H1 (cell line): ENCODE data around the gene WWC1.

Source experiments
- ATF2 ChIP-seq: IDR thresholded peaks from 2 replicates; pipeline ENCODE4 v1.6.1; 2012; ENCODE audit warnings: low read length, inconsistent platforms
- CEBPB ChIP-seq: IDR thresholded peaks from 2 replicates; pipeline ENCODE4 v1.6.1; 2012; ENCODE audit warnings: low read depth, low read length
- CTCF ChIP-seq, 3 experiments: IDR thresholded peaks; 1 replicate in 2 of 3; 2 replicates in 1 of 3; pipeline versions ENCODE4 v1.5.1 to v1.6.1; 2011; ENCODE audit warnings: low read length in 3 of 3, mild to moderate bottlenecking in 3 of 3, inconsistent platforms in 2 of 3, low read depth in 1 of 3, moderate library complexity in 1 of 3; ENCODE audit not compliant: insufficient read depth in 1 of 3; ENCODE audit errors: control extremely low read depth in 1 of 3
- MAFK ChIP-seq: IDR thresholded peaks from 2 replicates; pipeline ENCODE4 v1.6.1; 2012; ENCODE audit warnings: low read depth, mild to moderate bottlenecking, improper control_type of control experiment, low read length
- MAX ChIP-seq: IDR thresholded peaks from 2 replicates; pipeline ENCODE4 v1.6.1; 2012; ENCODE audit warnings: inconsistent platforms
- PHF8 ChIP-seq: fragments of 200-600 bp; sonication (generic); conservative IDR thresholded peaks from 2 replicates; pipeline ENCODE4 v1.7.1; 2012; ENCODE audit warnings: low read depth, mild to moderate bottlenecking, inconsistent platforms, low read length, moderate library complexity
- POLR2A ChIP-seq, 2 experiments: IDR thresholded peaks; 1 replicate in 1 of 2; 2 replicates in 1 of 2; pipeline ENCODE4 v1.6.1; 2011; ENCODE audit warnings: low read depth in 2 of 2, low read length in 2 of 2, mild to moderate bottlenecking in 2 of 2; ENCODE audit errors: control extremely low read depth in 1 of 2
- POLR2AphosphoS5 ChIP-seq: IDR thresholded peaks from 2 replicates; pipeline ENCODE4 v1.6.1; 2011; ENCODE audit warnings: low read depth, low read length
- RAD21 ChIP-seq, 2 experiments: IDR thresholded peaks in 1 of 2; conservative IDR thresholded peaks in 1 of 2; 2 replicates each; pipeline ENCODE4 v1.6.1; 2011; ENCODE audit warnings: low read depth in 2 of 2, low read length in 2 of 2, improper control_type of control experiment in 1 of 2, inconsistent platforms in 1 of 2, mild to moderate bottlenecking in 1 of 2, moderate library complexity in 1 of 2
- SRF ChIP-seq: IDR thresholded peaks from 2 replicates; pipeline ENCODE4 v1.6.1; 2011; ENCODE audit warnings: mild to moderate bottlenecking, low read depth, low read length, moderate library complexity
- TCF12 ChIP-seq: IDR thresholded peaks from 2 replicates; pipeline ENCODE4 v1.6.1; 2011; ENCODE audit warnings: low read depth, mild to moderate bottlenecking, low read length
- USF2 ChIP-seq: IDR thresholded peaks from 2 replicates; pipeline ENCODE4 v1.6.1; 2011; ENCODE audit warnings: low read length, improper control_type of control experiment
- ZNF274 ChIP-seq: IDR thresholded peaks from 2 replicates; pipeline ENCODE4 v1.7.0; 2012; ENCODE audit warnings: low read length, borderline replicate concordance; ENCODE audit errors: extremely low read depth

DNA sequence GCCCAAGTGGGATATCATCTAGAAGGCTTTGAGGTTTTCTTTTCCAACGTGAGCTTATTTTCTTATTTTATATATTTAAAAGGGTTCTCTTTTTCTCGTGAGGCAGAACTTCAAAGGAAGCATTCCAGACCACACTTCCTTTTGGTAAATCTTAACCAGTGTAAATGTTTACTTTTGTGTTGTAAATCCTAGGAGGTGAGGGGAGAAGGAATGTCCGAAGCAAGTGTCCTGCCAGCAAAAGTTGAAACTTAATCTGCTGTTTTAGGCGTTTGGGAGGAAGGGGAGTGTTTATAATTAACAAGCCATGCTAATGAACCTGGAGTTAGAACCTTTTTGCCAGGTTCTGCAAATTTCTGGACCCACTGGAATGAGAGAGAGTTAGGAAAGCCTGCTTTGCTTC lies 37.9 kb downstream of the WWC1 start:
- TF ChIP-seq RAD21 (IDR thresholded peaks at IDR 0.05 in 1 of 2, conservative IDR thresholded peaks at IDR 0.05 in 1 of 2; ENCODE audit: low read depth in 2 of 2, low read length in 2 of 2) (no peak), CTCF (IDR thresholded peaks at IDR 0.05; ENCODE audit: control extremely low read depth in 1 of 3, insufficient read depth in 1 of 3, low read depth in 1 of 3, low read length in 3 of 3) (no peak), ZNF274 (no peak), MAX (no peak), ATF2 (no peak), CEBPB (no peak), MAFK (no peak), POLR2AphosphoS5 (no peak), TCF12 (no peak), PHF8 (no peak), SRF (no peak), POLR2A (IDR thresholded peaks at IDR 0.05; ENCODE audit: control extremely low read depth in 1 of 2, low read depth in 2 of 2, low read length in 2 of 2) (no peak), USF2 (no peak)
